Fibroblast of the aortic adventitia (primary cell): ENCODE data around the gene ATP6V0D1. TPM values are rescaled to one million over a fixed set of nuclear protein-coding genes. Genes with fewer than 3 reads are reported as not detected.
"Not testable (repeated sequence)": the region's sequence is repeated elsewhere in the genome, so short reads cannot be mapped to it uniquely, and the experiment has no call there.

Source experiments
- DNase-seq: peaks from one replicate; pipeline ENCODE4 v3.0.0-alpha.2; 2010; ENCODE audit warnings: low read depth
- H3K4me3 ChIP-seq: 2 replicates; pipeline ENCODE4 v1.5.1; 2011; ENCODE audit warnings: low read depth, mild to moderate bottlenecking, control low read depth, low read length, moderate library complexity
- total RNA-seq: library from RNA; depleted of rRNA; stranded (reverse); fragments of >200 nt; gene quantifications from 2 replicates; pipeline ENCODE4 v1.2.3, GENCODE V29; 2012; ENCODE audit warnings: low replicate concordance
- TF ChIP-seq, protein P1 (sequence below): IDR thresholded peaks from 2 replicates; pipeline ENCODE4 v1.5.1; 2011; ENCODE audit warnings: mild to moderate bottlenecking, low read length, control low read depth, inconsistent platforms; ENCODE audit not compliant: insufficient read depth

Gene ATP6V0D1
- total RNA-seq, 1 donor = 114 TPM

DNA sequence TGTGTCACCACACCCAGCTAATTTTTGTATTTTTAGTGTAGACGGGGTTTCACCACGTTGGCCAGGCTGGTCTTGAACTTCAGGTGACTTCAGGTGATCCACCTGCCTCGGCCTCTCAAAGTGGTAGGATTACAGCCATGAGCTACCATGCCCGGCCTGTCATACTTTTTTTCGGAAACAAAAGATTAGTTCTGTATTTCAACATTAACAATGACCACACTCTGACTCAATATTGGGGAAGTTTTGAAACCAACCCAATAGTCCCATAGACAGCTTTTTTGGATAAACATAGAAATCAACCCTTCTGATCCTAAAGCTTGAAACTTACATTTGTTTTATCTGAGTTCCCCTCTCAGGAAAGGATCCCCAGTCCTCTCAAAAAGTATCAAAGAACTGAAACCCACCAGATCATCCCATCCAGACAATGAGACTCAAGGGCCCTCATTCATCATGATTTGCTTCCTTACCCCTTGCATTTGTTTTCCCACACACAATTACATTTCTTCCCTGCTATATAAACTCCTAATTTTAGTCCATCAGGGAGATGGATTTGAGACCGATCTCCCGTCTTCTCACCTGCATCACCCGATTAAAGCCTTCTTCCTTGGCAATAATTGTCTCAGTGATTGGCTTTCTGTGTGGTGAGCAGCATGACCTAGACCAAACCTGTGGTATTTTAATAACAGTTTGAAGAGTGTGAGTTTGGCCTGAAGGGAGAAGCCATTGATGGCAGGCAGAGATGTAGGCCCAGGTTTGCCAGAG, 9.6 kb upstream of the ATP6V0D1 start:
- peak; percentile 82 for DNase-seq
- H3K4me3 ChIP-seq = no peak overlapping the region
- TF ChIP-seq, protein P1, sequence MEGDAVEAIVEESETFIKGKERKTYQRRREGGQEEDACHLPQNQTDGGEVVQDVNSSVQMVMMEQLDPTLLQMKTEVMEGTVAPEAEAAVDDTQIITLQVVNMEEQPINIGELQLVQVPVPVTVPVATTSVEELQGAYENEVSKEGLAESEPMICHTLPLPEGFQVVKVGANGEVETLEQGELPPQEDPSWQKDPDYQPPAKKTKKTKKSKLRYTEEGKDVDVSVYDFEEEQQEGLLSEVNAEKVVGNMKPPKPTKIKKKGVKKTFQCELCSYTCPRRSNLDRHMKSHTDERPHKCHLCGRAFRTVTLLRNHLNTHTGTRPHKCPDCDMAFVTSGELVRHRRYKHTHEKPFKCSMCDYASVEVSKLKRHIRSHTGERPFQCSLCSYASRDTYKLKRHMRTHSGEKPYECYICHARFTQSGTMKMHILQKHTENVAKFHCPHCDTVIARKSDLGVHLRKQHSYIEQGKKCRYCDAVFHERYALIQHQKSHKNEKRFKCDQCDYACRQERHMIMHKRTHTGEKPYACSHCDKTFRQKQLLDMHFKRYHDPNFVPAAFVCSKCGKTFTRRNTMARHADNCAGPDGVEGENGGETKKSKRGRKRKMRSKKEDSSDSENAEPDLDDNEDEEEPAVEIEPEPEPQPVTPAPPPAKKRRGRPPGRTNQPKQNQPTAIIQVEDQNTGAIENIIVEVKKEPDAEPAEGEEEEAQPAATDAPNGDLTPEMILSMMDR = no peak

DNA sequence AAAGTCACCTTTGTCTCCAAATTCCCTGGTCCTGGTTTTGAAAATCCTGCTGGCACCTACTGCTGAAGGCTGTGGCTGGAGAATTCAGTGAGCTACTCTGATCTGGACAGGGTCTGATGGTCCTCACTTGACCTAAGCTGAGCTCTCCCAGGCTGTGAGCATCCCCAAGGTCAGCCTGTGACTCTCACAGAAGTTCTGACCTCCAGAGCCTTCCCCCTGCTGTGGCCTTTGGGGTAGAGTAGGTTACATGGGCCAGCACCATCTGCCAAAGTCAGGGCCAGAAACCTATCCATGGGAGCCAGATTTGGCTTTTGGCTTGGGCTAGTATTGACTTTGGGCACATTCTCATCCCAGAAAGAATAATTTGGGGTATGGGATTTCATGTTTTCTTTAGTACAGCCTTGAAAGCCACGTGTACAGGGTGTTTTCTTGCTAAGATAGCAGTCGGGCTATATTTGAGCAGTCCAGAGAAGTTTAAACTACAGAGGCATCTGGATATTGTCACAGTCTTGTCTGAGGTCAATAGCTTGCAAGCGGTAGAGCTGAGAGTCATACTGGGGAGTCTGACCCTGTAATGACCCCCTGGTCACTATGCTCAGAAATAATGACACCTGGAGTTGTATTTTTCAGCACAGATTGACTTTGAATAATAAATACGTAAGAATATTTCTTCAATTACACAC, 8.6 kb upstream of the ATP6V0D1 start:
- DNase-seq = peak; percentile 74
- TF ChIP-seq, protein P1 = no peak
- no peak overlapping the region for H3K4me3 ChIP-seq

DNA sequence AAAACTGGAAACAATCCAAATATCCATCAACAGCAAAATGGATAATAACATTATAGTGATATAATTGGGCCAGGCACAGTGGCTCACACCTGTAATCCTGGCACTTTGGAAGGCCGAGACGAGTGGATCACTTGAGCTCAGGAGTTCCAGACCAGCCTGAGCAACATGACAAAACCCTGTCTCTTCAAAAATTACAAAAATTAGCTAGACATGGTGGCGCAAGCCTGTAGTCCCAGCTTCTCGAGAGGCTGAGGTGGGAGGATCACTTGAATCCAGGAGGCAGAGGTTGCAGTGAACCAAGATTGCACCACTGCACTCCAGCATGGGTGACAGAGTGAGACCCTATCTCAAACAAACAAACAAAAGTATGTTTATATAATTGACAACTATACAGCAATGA, 6.6 kb upstream of the ATP6V0D1 start:
- H3K4me3 ChIP-seq, DNase-seq: not testable (repeated sequence)

DNA sequence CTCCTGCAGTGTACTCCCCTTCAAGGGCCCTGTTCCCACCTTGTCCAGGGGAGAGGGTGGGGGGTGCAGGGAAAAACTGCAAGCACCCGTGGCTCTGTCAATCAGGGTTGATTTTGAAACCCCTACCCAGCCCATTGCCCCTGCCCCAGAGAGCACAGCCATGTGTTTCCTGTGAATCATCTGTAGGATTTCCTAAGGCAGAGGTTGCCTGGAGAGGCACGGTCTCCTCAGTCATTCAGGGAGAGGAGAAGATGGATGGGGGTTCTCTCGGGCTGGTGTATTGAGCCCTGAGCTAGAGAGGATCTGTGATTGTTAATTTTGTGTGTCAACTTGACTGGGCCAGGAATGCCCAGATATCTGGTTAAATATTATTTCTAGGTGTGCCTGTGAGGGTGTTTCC, 5.8 kb upstream of the ATP6V0D1 start:
- TF ChIP-seq, protein P1 = no peak
- H3K4me3 ChIP-seq = no peak overlapping the region
- DNase-seq = no peak

DNA sequence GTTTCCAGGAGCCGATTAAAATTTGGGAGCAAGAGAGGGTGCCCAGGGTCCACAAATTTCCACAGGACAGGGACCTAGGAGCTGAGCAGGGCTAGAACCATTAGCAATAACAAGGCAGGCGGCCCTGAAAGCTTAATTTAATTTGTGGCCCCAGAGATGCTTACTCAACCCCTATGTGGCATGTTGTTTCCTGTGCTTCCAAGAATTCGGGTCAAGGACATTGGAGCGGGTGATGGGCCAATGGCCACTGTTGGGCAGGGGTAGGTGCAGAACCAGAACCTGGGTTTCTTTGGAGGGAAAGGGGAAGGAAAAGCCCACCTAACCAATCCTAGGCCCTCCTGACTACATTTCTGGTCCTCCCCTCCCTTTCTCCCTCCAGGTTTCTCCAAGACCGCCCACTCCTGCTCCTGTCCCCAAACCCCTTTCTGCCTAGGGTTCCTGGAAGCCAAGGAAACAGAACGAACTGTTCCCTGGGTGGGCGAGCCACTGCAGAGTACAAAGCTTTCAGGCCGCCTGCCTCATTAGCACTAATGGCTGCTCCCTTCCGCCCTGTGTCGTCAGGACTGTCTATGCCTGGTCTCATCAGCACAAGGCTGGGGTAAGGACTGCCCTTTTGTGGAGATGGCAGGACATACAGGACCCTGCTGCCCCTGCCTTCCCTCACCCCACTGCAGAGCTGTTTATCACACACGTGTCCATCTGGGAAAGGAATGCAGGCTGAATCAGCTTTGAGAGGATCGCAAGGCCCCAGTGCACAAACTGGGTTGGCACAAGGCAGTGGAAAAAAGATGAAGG, 3.0 kb upstream of the ATP6V0D1 start:
- DNase-seq = no peak
- TF ChIP-seq, protein P1 = no peak
- no peak overlapping the region for H3K4me3 ChIP-seq

DNA sequence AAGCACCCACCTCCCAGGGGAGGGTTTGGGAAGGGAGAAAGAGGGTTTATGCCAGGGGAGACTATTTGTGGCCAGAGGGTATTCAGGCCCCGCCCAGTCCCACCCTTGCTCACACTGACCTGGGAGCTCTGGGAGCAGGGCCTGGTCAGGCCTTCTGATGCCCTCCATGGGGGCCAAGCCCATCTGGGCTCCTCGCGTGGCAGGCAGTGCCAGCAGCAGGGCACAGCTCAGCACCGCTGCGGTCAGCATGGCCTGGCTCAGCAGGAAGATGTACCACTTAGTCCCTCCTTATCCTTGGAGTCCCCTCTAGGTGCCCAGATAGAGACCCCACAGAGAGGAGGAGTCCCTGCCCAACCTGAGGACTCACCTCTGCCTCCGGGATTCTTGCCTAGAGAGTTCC, 2.2 kb upstream of the ATP6V0D1 start, which contains the start of gene AGRP:
Gene AGRP, minus strand, starts transcription at position 398 of the 400 bp plus-strand sequence. Its CDS starts 149 bp downstream, at position 249.
- peak within 1 kb of the TSS; percentile 5 for H3K4me3 ChIP-seq
- no peak for DNase-seq
- TF ChIP-seq, protein P1 = no peak
